Loucy (cell line): Measurements from ENCODE around the gene CELF3.

Experiments used
- EZH2phosphoT487 ChIP-seq: fragments of 200-600 bp; IDR thresholded peaks from 2 replicates; pipeline ENCODE4 v1.6.1; 2018; ENCODE audit warnings: antibody characterized with exemption, mild to moderate bottlenecking, moderate library complexity, borderline replicate concordance
- TF ChIP-seq, protein P1 (sequence below): fragments of 200-600 bp; sonication (generic); conservative IDR thresholded peaks from 2 replicates; pipeline ENCODE4 v1.5.1; 2014; ENCODE audit warnings: mild to moderate bottlenecking, antibody characterized with exemption, low read length

DNA sequence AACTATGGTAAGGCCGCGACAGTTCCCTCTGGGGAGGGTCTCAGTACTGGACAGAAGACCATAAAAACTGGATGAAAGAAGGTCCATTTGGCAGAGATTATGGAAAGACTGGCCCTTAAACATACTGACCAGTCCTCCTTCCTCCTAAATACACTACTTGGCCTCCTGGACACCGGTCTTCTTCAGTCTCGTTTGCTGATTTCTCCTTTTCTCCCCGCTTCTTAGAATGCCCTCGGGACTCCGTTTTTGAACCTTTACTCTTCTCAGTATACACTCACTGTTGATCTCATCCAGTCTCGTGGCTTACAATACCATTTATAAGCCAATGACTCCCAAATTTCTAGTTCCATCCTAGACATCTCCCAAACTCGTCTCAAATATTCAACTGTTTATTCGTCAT, 47.4 kb upstream of the CELF3 start:
- TF ChIP-seq, protein P1, sequence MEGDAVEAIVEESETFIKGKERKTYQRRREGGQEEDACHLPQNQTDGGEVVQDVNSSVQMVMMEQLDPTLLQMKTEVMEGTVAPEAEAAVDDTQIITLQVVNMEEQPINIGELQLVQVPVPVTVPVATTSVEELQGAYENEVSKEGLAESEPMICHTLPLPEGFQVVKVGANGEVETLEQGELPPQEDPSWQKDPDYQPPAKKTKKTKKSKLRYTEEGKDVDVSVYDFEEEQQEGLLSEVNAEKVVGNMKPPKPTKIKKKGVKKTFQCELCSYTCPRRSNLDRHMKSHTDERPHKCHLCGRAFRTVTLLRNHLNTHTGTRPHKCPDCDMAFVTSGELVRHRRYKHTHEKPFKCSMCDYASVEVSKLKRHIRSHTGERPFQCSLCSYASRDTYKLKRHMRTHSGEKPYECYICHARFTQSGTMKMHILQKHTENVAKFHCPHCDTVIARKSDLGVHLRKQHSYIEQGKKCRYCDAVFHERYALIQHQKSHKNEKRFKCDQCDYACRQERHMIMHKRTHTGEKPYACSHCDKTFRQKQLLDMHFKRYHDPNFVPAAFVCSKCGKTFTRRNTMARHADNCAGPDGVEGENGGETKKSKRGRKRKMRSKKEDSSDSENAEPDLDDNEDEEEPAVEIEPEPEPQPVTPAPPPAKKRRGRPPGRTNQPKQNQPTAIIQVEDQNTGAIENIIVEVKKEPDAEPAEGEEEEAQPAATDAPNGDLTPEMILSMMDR, result no peak
- no peak for TF ChIP-seq EZH2phosphoT487
